Lung (tissue), 12 donors: ENCODE measurements around the gene DYRK4. TPM values are rescaled to one million over a fixed set of nuclear protein-coding genes. Genes with fewer than 3 reads are reported as not detected.

Experiments used
- ATAC-seq: fragments of 200-7000 bp; cut with Tn5 transposase; one replicate; pipeline ENCODE4 v1.9.1; 2020; ENCODE audit warnings: moderate number of reproducible peaks; ENCODE audit not compliant: insufficient read depth, low FRiP score
- DNase-seq, 3 donors: peaks; one replicate each; pipeline ENCODE4 v3.0.0-alpha.2; 2013 to 2017
- H3K27ac ChIP-seq, 2 donors: one replicate each; pipeline ENCODE4 v1.5.1; 2013; ENCODE audit warnings: mild to moderate bottlenecking in 2 of 2, moderate library complexity in 2 of 2, control low read depth in 1 of 2, inconsistent platforms in 1 of 2, low read depth in 1 of 2, low read length in 1 of 2
- H3K27me3 ChIP-seq, 3 donors: one replicate each; pipeline ENCODE4 v1.5.1; 2013; ENCODE audit warnings: low read length in 2 of 3; ENCODE audit not compliant: control insufficient read depth in 3 of 3, insufficient read depth in 3 of 3
- H3K36me3 ChIP-seq, 4 donors: one replicate each; pipeline ENCODE4 v1.5.1; 2013; ENCODE audit warnings: low read length in 4 of 4, mild to moderate bottlenecking in 1 of 4, moderate library complexity in 1 of 4; ENCODE audit not compliant: control insufficient read depth in 4 of 4, insufficient read depth in 4 of 4
- H3K4me1 ChIP-seq, 5 donors: one replicate each; pipeline ENCODE4 v1.5.1; 2013; ENCODE audit warnings: low read length in 5 of 5, mild to moderate bottlenecking in 2 of 5, moderate library complexity in 1 of 5; ENCODE audit not compliant: control insufficient read depth in 5 of 5, insufficient read depth in 5 of 5
- H3K4me3 ChIP-seq: one replicate; pipeline ENCODE4 v1.5.1; 2013; ENCODE audit warnings: mild to moderate bottlenecking, control low read depth, moderate library complexity
- H3K9ac ChIP-seq, 2 donors: one replicate each; pipeline ENCODE4 v1.5.1; 2013; ENCODE audit warnings: low read length in 2 of 2, control low read depth in 1 of 2; ENCODE audit not compliant: insufficient read depth in 1 of 2
- H3K9me3 ChIP-seq, 4 donors: one replicate each; pipeline ENCODE4 v1.5.1; 2013; ENCODE audit warnings: low read length in 3 of 4, mild to moderate bottlenecking in 1 of 4, moderate library complexity in 1 of 4; ENCODE audit not compliant: control insufficient read depth in 4 of 4, insufficient read depth in 3 of 4
- CTCF ChIP-seq: IDR thresholded peaks from 2 replicates; pipeline ENCODE4 v1.5.1; 2012; ENCODE audit warnings: mild to moderate bottlenecking; ENCODE audit errors: control extremely low read depth, extremely low read depth
- whole genome bisulfite sequencing, 2 donors: extraction: QIAGEN DNeasy Blood & Tissue Kit; methylation state at CpG; one replicate each; pipeline ENCODE4 v1.1.7; 2013; 5-methylcytosine and 5-hydroxymethylcytosine counted together
- polyA plus RNA-seq, 2 donors: library from polyadenylated mRNA; stranded (reverse); fragments of 200-250 nt; gene quantifications; one replicate each; pipeline ENCODE4 v1.2.1, GENCODE V29; 2013
- total RNA-seq, 2 donors: library from RNA; depleted of rRNA in 1 of 2; stranded (reverse); fragments of >200 nt in 1 of 2; gene quantifications; one replicate each; pipeline ENCODE4 v1.2.1, GENCODE V29; 2014 to 2021
- donor health status: control.
- donor health status: control.
- donor health status: Bipolar disorder and iron deficiency.
- donor health status: healthy.
- donor health status: DM: yes; HTN: yes; CAD: no.

DYRK4 gene
- total and polyA plus RNA-seq, 4 donors = 27.8 to 80.2 (median 31.3) TPM

GRCh38 chr12:4609071-4609470 lies 47.1 kb downstream of the DYRK4 start:
- peaks cover 0 to 8% (median 0%) of the 10 kb centered on the region in 5 donors for H3K4me1 ChIP-seq
- no peak overlapping the region for H3K27ac ChIP-seq
- WGBS, 2 donors = 86 to 92% methylated on average over 9 of the region's 9 CpGs
- peaks cover 12 to 18% (median 16%) of the 10 kb centered on the region in 4 donors for H3K36me3 ChIP-seq
- H3K27me3 ChIP-seq = no peaks in the 10 kb centered on the region
- no peaks in the 10 kb centered on the region for H3K9me3 ChIP-seq
- DNase-seq (peak in 2 of 3 donors; percentile 11 to 34), ATAC-seq (no peak)
- no peak for TF ChIP-seq CTCF
- no peak overlapping the region for H3K9ac ChIP-seq
- H3K4me3 ChIP-seq = no peak overlapping the region

GRCh38 chr12:4610481-4610880 lies 48.5 kb downstream of the DYRK4 start:
- Histone ChIP-seq H3K27ac (no peak overlapping the region), H3K9me3 (no peaks in the 10 kb centered on the region), H3K4me1 (peaks cover 0 to 6% (median 0%) of the 10 kb centered on the region in 5 donors), H3K9ac (no peak overlapping the region), H3K36me3 (peaks cover 14 to 21% (median 18%) of the 10 kb centered on the region in 4 donors), H3K27me3 (no peaks in the 10 kb centered on the region), H3K4me3 (no peak overlapping the region)
- no peak for TF ChIP-seq CTCF
- DNase-seq (no peak), ATAC-seq (no peak)
- WGBS, 2 donors = 59 to 72% methylated on average over 4 of the region's 4 CpGs

GRCh38 chr12:4615667-4616066 lies 53.7 kb downstream of the DYRK4 start:
- H3K9me3 ChIP-seq = no peaks in the 10 kb centered on the region
- ATAC-seq (no peak), DNase-seq (peak in 2 of 3 donors; percentile 15 to 49)
- no peaks in the 10 kb centered on the region for H3K4me1 ChIP-seq
- no peaks in the 10 kb centered on the region for H3K27me3 ChIP-seq
- no peak overlapping the region for H3K27ac ChIP-seq
- H3K36me3 ChIP-seq = peaks cover 11 to 21% (median 16%) of the 10 kb centered on the region in 4 donors
- TF ChIP-seq CTCF = no peak
- no peak overlapping the region for H3K4me3 ChIP-seq
- no peak overlapping the region for H3K9ac ChIP-seq
- WGBS, 2 donors = 89 to 91% methylated on average over 9 of the region's 9 CpGs

GRCh38 chr12:4621511-4621910 lies 59.5 kb downstream of the DYRK4 start:
- DNase-seq = no peak
- no peak overlapping the region for H3K4me3 ChIP-seq
- WGBS, 2 donors = 92 to 95% methylated on average over 3 of the region's 3 CpGs
- peaks cover 0 to 3% (median 0%) of the 10 kb centered on the region in 5 donors for H3K4me1 ChIP-seq
- no peak for TF ChIP-seq CTCF
- H3K9me3 ChIP-seq = no peaks in the 10 kb centered on the region
- no peaks in the 10 kb centered on the region for H3K36me3 ChIP-seq
- H3K9ac ChIP-seq = no peak overlapping the region
- ATAC-seq = no peak
- no peak overlapping the region for H3K27ac ChIP-seq
- no peaks in the 10 kb centered on the region for H3K27me3 ChIP-seq
